Germinal center (tissue), 1 donor: ENCODE measurements around the gene TOR1B.

Experiments used
- DNase-seq: peaks from one replicate; pipeline ENCODE4 v3.0.0; 2012; ENCODE audit warnings: mixed read lengths, low spot score

Gene TOR1B

GRCh38 chr9:129845373-129845772 is 42.4 kb downstream of the TOR1B start:
- no peak for DNase-seq

GRCh38 chr9:129848712-129849441 is 45.9 kb downstream of the TOR1B start:
- DNase-seq: no peak

- DNase-seq: no peak
These were observed 46.9 kb downstream of the TOR1B start for GRCh38 chr9:129849901-129850300.

- DNase-seq: no peak
These were observed 48.0 kb downstream of the TOR1B start for GRCh38 chr9:129850821-129851550.

- DNase-seq: no peak
These were observed 48.8 kb downstream of the TOR1B start for GRCh38 chr9:129851821-129852220.

GRCh38 chr9:129852579-129852978 is 49.6 kb downstream of the TOR1B start:
- no peak for DNase-seq

GRCh38 chr9:129853614-129854013 is 50.6 kb downstream of the TOR1B start:
- no peak for DNase-seq

- no peak for DNase-seq
These were observed 51.7 kb downstream of the TOR1B start for GRCh38 chr9:129854588-129855110.

GRCh38 chr9:129857207-129857606 is 54.2 kb downstream of the TOR1B start:
- no peak for DNase-seq

GRCh38 chr9:129858167-129858962 is 55.4 kb downstream of the TOR1B start:
- DNase-seq: no peak
